Kidney glomerular epithelial cell (primary cell): Measurements from ENCODE around the gene LYRM4.

Source experiments
- DNase-seq: peaks from one replicate; lab custom pipeline; 2025; lab: John Stamatoyannopoulos, UW

Gene LYRM4

GRCh38 chr6:5205877-5206850 is 54.6 kb downstream of the LYRM4 start:
- DNase-seq = peak; percentile 90

DNA sequence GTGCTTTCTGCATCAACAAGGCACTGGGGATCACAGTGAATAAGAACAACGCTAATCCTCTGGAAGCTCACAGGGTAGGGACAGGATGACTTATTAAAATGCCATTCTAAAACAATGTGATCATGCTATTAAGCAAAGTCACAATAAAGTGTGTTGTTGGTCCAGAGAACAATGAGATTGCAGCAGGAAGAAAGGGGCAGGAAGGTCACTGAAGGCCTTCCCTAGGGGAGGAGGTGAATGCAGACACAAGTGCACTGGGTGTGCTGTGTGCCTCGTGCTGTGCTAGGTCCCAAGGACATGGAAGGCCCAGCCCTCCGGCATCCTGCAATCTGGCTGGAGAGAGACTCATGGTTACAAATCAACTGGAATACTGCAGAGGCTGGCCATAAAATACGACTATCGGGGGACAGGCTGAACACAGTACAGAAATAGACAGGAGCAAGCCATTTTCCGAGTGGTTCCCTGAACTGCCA is 55.7 kb downstream of the LYRM4 start:
- DNase-seq = no peak

- DNase-seq = no peak
These were observed 56.4 kb downstream of the LYRM4 start for GRCh38 chr6:5204376-5204775.

DNA sequence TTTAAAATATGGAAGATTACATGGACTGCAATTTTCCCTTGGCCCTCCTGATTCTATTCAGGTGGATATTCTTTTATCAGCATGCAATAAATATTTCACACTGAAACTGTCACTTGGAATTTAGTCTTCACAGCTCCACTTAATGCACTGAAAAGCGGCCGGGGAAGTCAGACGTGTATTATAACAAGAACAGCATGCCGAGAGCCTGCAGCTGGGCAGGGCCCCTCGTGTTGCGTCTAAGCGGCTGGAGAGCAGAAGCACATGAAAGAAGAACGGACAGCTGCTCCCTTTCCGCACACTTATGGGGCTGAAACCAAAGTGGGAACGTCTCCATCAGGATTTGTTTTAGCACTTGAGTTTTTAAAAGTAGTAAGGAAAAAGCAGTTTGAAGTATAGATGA is 57.2 kb downstream of the LYRM4 start:
- DNase-seq = no peak

DNA sequence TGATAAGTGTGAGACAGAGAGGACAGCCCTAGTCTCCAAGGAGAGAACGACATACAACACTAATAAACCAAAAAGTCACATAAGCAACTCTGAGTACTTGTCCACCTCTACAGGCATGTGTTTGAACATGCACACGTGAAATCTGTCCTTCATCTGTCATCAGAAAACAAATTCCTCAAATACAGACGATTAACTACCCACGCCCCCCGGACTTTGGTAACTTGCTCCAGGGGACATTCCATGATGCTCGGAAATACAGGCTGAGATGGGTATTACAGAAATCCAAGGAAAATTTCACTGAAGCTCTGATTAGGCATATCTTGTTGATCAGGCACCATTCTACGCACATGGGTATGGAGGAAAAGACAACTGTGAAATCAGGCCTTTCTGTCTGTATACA is 57.8 kb downstream of the LYRM4 start:
- no peak for DNase-seq

DNA sequence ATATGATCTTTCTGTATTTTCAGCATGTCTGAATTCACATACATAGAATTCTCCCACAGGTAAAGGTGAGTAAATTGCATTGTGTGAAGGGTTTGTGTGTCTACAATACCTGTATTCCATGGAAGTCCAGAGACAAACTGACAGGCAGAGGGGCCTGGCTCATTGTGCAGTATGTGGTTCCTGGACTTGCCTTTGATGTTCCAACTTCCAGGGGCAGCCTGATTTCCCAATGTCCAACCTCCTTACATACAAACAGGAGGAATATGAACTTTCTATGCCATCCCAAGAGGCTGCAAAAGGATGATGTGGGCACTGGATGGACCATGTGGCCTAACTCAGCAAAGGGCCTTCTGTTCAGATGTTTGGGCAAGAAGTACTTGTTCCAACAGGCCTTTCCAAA is 58.5 kb downstream of the LYRM4 start:
- DNase-seq = no peak

DNA sequence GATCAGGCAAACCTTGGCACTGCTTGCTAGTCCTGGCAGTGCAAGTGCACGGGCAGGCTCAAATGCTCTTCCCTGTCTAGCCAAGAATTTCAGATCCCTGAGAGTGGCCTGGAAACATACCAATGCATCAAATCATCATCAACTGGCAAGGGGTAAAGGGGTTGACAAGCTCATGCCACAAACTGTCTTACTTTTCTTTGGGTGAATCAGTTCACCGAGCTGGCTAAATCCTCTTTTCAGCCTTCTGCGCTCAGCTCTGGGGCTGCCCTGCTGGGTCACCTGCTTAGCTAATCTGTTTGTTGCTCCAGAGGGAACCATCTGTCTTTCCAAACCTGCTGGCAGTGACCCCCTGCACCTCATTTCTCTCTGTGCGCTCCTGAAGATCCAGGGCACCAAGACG is 59.5 kb downstream of the LYRM4 start:
- DNase-seq = peak; percentile 11

GRCh38 chr6:5199702-5200101 is 61.0 kb downstream of the LYRM4 start:
- DNase-seq = no peak

DNA sequence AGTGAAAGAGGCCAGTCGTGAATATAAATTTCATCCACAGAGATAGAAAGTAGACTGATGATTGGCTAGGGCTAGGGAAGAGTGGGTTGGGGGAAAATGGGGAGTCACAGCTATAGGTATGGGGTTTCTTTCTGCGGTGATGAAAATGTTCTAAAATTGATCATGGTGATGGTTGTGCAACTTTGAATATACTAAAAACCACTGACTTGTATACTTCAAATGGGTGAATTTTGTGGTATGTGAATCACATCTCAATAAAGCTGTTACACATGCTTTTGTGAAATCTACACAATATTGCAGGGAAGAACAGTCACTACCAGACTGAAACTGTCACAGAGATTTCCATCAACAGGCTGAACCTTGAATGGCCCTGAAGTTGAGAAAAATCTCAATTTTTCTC is 61.5 kb downstream of the LYRM4 start:
- DNase-seq = no peak

- DNase-seq = no peak
These were observed 63.7 kb downstream of the LYRM4 start for GRCh38 chr6:5197084-5197483.

- DNase-seq = no peak
These were observed 68.5 kb downstream of the LYRM4 start for GRCh38 chr6:5192135-5192794.

DNA sequence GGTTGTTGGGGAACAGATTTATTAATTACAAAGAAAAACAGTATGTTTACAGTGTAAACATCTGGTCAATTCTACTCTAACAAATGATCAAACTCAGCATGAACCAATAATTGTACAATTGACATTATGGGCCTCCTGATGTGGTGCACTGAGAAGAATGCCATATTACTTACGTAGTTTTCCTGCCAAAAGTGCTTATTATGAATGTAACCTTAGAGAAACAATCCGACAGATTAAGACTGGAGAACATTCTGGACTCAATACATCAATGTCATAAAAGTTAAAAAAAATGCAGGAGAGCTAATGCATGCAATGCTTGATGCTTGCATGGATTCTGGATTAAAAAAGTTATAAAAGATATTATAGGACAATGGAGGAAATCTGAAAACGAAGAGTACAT is 69.0 kb downstream of the LYRM4 start:
- DNase-seq = no peak

- DNase-seq = no peak
These were observed 69.5 kb downstream of the LYRM4 start for GRCh38 chr6:5191222-5191621.

DNA sequence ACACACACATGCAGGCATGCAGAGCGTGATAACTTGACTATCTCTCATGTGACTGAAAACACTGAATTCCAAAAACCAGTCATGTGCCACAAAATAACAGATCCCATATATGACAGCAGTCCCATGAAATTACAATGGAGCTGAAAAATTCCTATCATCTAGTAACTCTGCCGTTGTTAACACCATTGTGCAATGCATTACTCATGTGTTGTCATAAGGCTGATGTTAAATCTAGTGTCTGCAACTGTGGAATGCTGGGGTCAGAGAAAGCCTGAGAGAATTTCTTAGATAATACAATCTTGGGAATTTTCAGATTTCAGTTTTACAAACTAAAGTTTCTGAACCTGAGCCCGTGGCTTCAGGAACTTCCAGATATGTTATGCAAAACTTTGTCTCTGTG is 70.2 kb downstream of the LYRM4 start:
- peak; percentile 93 for DNase-seq

DNA sequence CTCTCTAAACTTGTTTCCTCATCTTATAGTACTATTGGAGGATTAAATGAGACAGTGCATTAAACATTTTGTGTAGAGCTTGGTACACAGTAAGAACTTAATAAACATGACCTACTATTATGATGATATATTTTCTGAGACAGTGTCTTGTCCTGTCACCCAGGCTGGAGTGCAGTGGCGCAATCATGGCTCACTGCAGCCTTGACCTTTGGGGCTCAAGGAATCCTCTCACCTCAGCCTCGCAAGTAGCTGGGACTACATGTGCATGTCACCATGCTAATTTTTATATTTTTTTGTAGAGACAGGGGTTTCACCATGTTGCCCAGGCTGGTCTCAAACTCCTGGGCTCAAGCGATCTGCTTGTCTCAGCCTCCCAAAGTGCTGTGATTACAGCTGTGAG is 72.1 kb downstream of the LYRM4 start:
- DNase-seq = no peak

DNA sequence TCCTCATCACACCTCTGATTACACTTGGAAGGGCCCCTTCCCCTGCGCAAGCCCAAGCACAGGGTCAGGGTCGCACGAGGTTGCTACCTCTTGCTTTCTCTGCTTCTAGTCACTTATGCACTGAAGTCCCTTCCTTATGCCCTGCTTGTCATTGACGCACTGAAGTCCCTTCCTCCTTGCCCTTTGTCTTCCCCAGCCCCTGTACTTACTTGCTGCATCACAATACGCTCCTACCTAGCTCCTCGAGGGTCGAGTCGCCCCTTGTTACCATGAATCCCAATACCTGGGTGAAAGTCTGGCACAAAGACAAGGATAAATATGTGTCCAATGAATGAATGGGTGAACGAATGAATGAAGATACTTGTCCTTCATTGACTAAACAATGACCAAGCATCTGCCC is 75.9 kb downstream of the LYRM4 start:
- no peak for DNase-seq

GRCh38 chr6:5184218-5184617 is 76.5 kb downstream of the LYRM4 start:
- DNase-seq = no peak

- DNase-seq = peak; percentile 35
These were observed 79.0 kb downstream of the LYRM4 start for GRCh38 chr6:5181510-5182317.

GRCh38 chr6:5180636-5181035 is 80.1 kb downstream of the LYRM4 start:
- DNase-seq = no peak

DNA sequence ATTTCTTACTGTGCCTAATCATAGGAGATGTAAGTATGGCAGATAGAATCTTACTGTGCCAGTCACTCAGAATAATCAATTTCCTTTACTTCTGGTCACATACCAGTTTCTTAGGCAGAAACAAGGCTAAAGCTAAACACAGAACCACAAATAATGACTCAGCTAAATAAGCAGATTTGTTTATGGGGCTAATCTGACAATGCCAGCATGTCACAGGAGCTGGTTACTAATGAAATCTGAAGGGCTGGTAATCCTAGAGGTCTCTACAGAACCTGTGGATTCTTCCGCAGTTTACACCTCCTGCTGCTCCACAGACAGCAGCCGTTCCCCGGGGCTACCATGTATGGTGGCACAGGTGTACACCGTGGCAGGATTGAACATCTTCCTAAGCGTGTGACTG is 80.8 kb downstream of the LYRM4 start:
- DNase-seq = no peak

- DNase-seq = no peak
These were observed 81.9 kb downstream of the LYRM4 start for GRCh38 chr6:5178806-5179205.

DNA sequence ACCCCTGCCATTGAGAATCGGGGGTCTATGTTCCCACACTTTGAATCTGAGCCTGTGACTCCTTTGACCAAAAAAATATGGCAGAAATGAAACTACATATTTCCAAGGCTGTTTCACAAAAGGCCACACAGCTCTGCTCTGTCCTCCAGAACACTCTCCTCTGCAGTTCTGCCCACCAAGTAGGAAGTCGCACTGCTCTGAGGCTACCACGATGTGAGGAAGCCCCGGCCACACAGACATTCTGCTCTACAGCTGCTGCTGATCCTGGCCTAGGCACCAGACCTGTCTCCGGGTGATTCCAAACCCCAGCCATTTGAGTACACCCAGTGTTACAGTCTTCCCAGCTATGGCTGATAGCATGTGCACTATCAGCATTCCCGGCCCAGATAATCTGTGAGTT is 85.1 kb downstream of the LYRM4 start:
- no peak for DNase-seq
